GM23338 (cell line): Measurements from ENCODE around the gene MAP2K3.

Source experiments
- EZH2 ChIP-seq: fragments of 200-600 bp; sonication (generic); IDR thresholded peaks from one replicate; pipeline ENCODE4 v1.8.0; 2017; ENCODE audit warnings: antibody characterized with exemption, mild to moderate bottlenecking, low read depth; ENCODE audit not compliant: unreplicated experiment
- JUNB ChIP-seq: IDR thresholded peaks from one replicate; pipeline ENCODE4 v1.6.1; 2016; ENCODE audit warnings: antibody characterized with exemption; ENCODE audit not compliant: unreplicated experiment
- POLR2AphosphoS5 ChIP-seq: IDR thresholded peaks from 2 replicates; pipeline ENCODE4 v1.6.1; 2016; ENCODE audit warnings: antibody characterized with exemption, low read depth
- REST ChIP-seq: IDR thresholded peaks from one replicate; pipeline ENCODE4 v1.6.1; 2018; ENCODE audit warnings: antibody characterized with exemption; ENCODE audit not compliant: unreplicated experiment
- TF ChIP-seq, protein P1 (sequence below), 2 experiments: fragments of 200-600 bp in 1 of 2; sonication (generic) in 1 of 2; conservative IDR thresholded peaks; 2 replicates each; pipeline versions ENCODE4 v1.5.1 to v1.6.1; 2016 to 2017; ENCODE audit warnings: antibody characterized with exemption in 2 of 2, low read depth in 2 of 2, mild to moderate bottlenecking in 2 of 2, moderate library complexity in 1 of 2

GRCh38 chr17:21293831-21294210 is 9.3 kb downstream of the MAP2K3 start:
- TF ChIP-seq, protein P1, sequence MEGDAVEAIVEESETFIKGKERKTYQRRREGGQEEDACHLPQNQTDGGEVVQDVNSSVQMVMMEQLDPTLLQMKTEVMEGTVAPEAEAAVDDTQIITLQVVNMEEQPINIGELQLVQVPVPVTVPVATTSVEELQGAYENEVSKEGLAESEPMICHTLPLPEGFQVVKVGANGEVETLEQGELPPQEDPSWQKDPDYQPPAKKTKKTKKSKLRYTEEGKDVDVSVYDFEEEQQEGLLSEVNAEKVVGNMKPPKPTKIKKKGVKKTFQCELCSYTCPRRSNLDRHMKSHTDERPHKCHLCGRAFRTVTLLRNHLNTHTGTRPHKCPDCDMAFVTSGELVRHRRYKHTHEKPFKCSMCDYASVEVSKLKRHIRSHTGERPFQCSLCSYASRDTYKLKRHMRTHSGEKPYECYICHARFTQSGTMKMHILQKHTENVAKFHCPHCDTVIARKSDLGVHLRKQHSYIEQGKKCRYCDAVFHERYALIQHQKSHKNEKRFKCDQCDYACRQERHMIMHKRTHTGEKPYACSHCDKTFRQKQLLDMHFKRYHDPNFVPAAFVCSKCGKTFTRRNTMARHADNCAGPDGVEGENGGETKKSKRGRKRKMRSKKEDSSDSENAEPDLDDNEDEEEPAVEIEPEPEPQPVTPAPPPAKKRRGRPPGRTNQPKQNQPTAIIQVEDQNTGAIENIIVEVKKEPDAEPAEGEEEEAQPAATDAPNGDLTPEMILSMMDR (conservative IDR thresholded peaks at IDR 0.05; ENCODE audit: low read depth in 2 of 2), result no peak
- TF ChIP-seq EZH2 (no peak), REST (no peak), POLR2AphosphoS5 (no peak), JUNB (no peak)
